A549 (cell line): ENCODE results near the gene DSP.

Experiments used
- POLR2A ChIP-seq: IDR thresholded peaks from 2 replicates; pipeline ENCODE4 v1.6.1; 2012; ENCODE audit warnings: mild to moderate bottlenecking, low read length
- RCOR1 ChIP-seq: fragments of 150-350 bp; IDR thresholded peaks from 2 replicates; pipeline ENCODE4 v1.6.1; 2014; ENCODE audit warnings: antibody characterized with exemption, low read length, low read depth

DNA sequence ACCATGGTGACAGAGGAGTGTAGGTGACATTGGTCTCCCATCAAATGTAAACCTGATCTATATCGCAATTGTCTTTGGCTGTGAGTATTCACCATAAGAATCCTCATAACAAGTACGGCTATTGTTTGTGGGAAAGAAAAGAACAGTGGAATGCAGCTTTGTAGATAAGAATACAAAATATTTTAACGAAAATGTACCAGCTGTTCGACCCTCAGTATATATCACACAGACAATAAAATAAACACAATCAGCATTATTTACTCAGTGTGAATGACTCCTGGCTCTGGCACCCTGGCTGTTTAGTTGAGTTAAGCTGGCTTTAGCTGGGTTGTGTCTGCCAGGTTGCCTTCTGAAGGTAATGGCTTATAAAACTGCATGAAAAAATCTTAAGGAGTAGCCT, 91.9 kb downstream of the DSP start:
- TF ChIP-seq POLR2A (no peak), RCOR1 (no peak)
